A673 (cell line): ENCODE data around the gene TTLL6. TPM values are rescaled to one million over a fixed set of nuclear protein-coding genes. Genes with fewer than 3 reads are reported as not detected.
A peak's percentile ranks its signal among the peaks of the same experiment; 100 is the strongest.

ENCODE experiments used
- BruUV-seq: library from RNA; stranded (reverse); fragments of 400-500 nt; replicated peaks from 2 replicates; lab custom pipeline; 2021; lab: Mats Ljungman, UMichigan
- CTCF ChIA-PET: fragments of 300-600 bp; sonication (Branson Sonifier 250); formaldehyde crosslinking; loops from one replicate; lab custom pipeline; 2022; ENCODE audit warnings: antibody characterized with exemption; lab: Charles Lee
- POLR2A ChIA-PET: fragments of 300-600 bp; sonication (Branson Sonifier 250); formaldehyde crosslinking; loops from one replicate; lab custom pipeline; 2022; ENCODE audit warnings: antibody characterized with exemption; ENCODE audit not compliant: low non-redundant PET; lab: Charles Lee
- DNase-seq: peaks from one replicate; pipeline ENCODE4 v3.0.0-alpha.2; 2015; ENCODE audit warnings: low spot score
- H3K27ac ChIP-seq: fragments of 200-600 bp; sonication (generic); 2 replicates; pipeline ENCODE4 v1.5.1; 2016; ENCODE audit warnings: mixed run types, low read depth, mild to moderate bottlenecking, mixed read lengths, antibody characterized with exemption, low read length; ENCODE audit not compliant: poor library complexity, severe bottlenecking
- H3K27me3 ChIP-seq: fragments of 200-600 bp; sonication (generic); replicated peaks from 2 replicates; pipeline ENCODE4 v1.6.1; 2017; ENCODE audit warnings: mixed run types, low read depth, mild to moderate bottlenecking, mixed read lengths, antibody characterized with exemption, low read length; ENCODE audit not compliant: insufficient read depth, poor library complexity
- H3K36me3 ChIP-seq: fragments of 200-600 bp; sonication (generic); 2 replicates; pipeline ENCODE4 v1.6.1; 2016; ENCODE audit warnings: mixed run types, mild to moderate bottlenecking, mixed read lengths, antibody characterized with exemption, low read length; ENCODE audit not compliant: insufficient read depth, poor library complexity, severe bottlenecking
- H3K4me1 ChIP-seq: fragments of 200-600 bp; sonication (generic); 2 replicates; pipeline ENCODE4 v1.6.1; 2017; ENCODE audit warnings: mixed run types, mild to moderate bottlenecking, mixed read lengths, antibody characterized with exemption, low read length; ENCODE audit not compliant: insufficient read depth, poor library complexity, severe bottlenecking
- H3K4me3 ChIP-seq: fragments of 200-600 bp; sonication (generic); 2 replicates; pipeline ENCODE4 v1.5.1; 2016; ENCODE audit warnings: low read depth, mixed run types, mild to moderate bottlenecking, mixed read lengths, low read length; ENCODE audit not compliant: poor library complexity, severe bottlenecking
- H3K9me3 ChIP-seq: fragments of 200-600 bp; sonication (generic); 2 replicates; pipeline ENCODE4 v1.6.1; 2016; ENCODE audit warnings: mixed run types, low read depth, mild to moderate bottlenecking, mixed read lengths, antibody characterized with exemption, low read length; ENCODE audit not compliant: poor library complexity, severe bottlenecking
- EZH2 ChIP-seq: fragments of 200-600 bp; sonication (generic); IDR thresholded peaks from 2 replicates; pipeline ENCODE4 v1.6.1; 2017; ENCODE audit warnings: borderline replicate concordance, low read depth, mild to moderate bottlenecking, mixed read lengths, antibody characterized with exemption, low read length; ENCODE audit not compliant: poor library complexity, severe bottlenecking
- intact Hi-C: fragments of 100-400 bp; cut with micrococcal nuclease; formaldehyde crosslinking; loops from one replicate; pipeline ENCODE4 v1.10.0; 2022; ENCODE audit not compliant: unreplicated experiment
- total RNA-seq: library from RNA; stranded (reverse); gene quantifications from 2 replicates; pipeline ENCODE4 v1.2.3, GENCODE V29; 2021
- TF ChIP-seq, protein P1 (sequence below): fragments of 300-800, 200-600 bp; sonication (generic); conservative IDR thresholded peaks from 2 replicates; pipeline ENCODE4 v1.5.1; 2017; ENCODE audit warnings: low read depth, mild to moderate bottlenecking, antibody characterized with exemption, low read length, moderate library complexity, mixed read lengths

TTLL6 gene
- total RNA-seq, 1 experiment from 2014 or later: 2.3 TPM

DNA sequence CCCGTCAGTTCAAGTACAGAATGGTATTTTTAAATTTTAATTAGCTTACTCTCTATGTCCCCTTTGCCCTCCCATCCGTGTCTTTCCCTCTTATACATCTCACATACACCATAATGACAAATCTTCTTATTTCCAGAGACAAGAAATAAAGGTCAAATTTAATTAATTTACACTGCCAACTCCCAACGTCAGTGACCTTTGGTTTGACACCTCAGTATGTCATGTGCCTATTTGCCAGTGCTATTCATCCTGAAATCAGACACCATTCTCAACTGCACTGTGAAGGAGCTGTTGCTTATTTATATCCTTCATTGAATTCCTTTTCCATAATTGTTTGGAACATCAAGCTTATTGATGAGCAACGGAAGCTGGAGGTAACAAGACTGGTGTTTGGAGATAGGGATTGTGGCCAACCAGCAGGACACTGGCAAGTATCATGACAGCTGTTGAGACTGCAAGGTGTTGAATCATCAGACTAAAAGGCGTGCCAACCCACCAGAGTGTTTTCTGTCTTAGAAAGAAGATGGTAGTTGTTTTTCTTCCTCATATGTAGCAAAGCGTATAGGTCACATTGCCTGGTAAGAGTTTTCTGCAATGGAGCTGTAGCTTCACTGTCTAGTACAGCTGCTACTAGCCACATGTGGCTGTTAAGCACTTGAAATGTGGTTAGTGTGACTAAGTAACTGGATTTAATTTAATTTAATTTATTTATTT is 26.3 kb upstream of the TTLL6 start:
- no peaks in the 10 kb centered on the region for H3K27me3 ChIP-seq
- no peak overlapping the region for H3K4me3 ChIP-seq
- H3K4me1 ChIP-seq: peaks cover 20% of the 10 kb centered on the region
- ChIA-PET CTCF (no interaction called here), POLR2A (no interaction called here)
- intact Hi-C loops: no loop called here
- no peak for DNase-seq
- no peak overlapping the region for H3K27ac ChIP-seq
- no peak for TF ChIP-seq EZH2
- TF ChIP-seq, protein P1, sequence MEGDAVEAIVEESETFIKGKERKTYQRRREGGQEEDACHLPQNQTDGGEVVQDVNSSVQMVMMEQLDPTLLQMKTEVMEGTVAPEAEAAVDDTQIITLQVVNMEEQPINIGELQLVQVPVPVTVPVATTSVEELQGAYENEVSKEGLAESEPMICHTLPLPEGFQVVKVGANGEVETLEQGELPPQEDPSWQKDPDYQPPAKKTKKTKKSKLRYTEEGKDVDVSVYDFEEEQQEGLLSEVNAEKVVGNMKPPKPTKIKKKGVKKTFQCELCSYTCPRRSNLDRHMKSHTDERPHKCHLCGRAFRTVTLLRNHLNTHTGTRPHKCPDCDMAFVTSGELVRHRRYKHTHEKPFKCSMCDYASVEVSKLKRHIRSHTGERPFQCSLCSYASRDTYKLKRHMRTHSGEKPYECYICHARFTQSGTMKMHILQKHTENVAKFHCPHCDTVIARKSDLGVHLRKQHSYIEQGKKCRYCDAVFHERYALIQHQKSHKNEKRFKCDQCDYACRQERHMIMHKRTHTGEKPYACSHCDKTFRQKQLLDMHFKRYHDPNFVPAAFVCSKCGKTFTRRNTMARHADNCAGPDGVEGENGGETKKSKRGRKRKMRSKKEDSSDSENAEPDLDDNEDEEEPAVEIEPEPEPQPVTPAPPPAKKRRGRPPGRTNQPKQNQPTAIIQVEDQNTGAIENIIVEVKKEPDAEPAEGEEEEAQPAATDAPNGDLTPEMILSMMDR: no peak
- H3K9me3 ChIP-seq: no peaks in the 10 kb centered on the region
- H3K36me3 ChIP-seq: peaks cover 38% of the 10 kb centered on the region
- TSS peak; percentile 13 for BruUV-seq

DNA sequence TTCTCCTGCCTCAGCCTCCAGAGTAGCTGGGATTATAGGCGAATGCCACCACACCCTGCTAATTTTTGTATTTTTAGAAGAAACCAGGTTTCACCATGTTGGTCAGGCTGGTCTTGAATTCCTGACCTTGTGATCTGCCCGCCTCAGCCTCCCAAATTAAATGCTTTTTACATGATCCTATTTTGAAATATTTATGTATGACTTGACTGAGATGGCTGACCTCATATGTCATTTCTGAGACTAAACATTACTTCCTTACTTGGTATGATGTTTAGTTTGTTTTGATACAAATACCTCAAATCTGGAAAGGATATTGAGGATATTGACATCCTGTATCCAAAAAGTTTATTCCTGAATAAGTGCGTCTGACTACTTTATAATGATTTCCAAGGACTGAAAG is 25.7 kb upstream of the TTLL6 start:
- no peak overlapping the region for H3K27ac ChIP-seq
- peaks cover 32% of the 10 kb centered on the region for H3K36me3 ChIP-seq
- intact Hi-C loops: no loop called here
- TF ChIP-seq, protein P1: no peak
- H3K4me1 ChIP-seq: peaks cover 20% of the 10 kb centered on the region
- H3K9me3 ChIP-seq: no peaks in the 10 kb centered on the region
- no TSS peak for BruUV-seq
- POLR2A ChIA-PET: no interaction called here
- no peak overlapping the region for H3K4me3 ChIP-seq
- H3K27me3 ChIP-seq: no peaks in the 10 kb centered on the region
- no peak for DNase-seq
- CTCF ChIA-PET: no interaction called here

DNA sequence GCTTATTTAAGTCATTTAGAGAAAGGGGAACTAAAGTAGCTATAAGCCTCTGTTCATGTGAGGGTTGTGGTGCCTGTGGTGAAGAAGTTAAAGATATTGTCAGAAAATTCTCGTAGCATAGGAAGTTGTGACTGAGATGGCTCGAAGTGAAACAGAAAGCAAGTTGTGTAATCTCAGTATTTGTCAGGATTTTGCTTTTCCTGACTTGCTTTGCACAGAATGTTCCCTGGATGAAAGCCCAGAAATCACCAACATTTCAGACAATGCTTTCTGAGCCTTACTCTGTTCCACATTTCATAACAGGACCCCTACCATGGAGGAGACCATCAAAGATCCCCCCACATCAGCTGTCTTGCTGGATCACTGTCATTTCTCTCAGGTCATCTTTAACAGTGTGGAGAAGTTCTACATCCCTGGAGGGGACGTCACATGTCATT is 24.4 kb upstream of the TTLL6 start:
- ChIA-PET CTCF (interaction anchor here (0.6 kb wide), 1 partner anchor 398 kb away, joined by 3 read pairs; no protein-coding TSS in a partner anchor), POLR2A (no interaction called here)
- DNase-seq: peak; percentile 24
- H3K27ac ChIP-seq: peak overlapping the region; percentile 56
- BruUV-seq: no TSS peak
- intact Hi-C loops: no loop called here
- peak overlapping the region; percentile 24 for H3K4me3 ChIP-seq
- no peaks in the 10 kb centered on the region for H3K9me3 ChIP-seq
- peaks cover 20% of the 10 kb centered on the region for H3K4me1 ChIP-seq
- H3K27me3 ChIP-seq: no peaks in the 10 kb centered on the region
- TF ChIP-seq, protein P1: no peak
- TF ChIP-seq EZH2: no peak
- H3K36me3 ChIP-seq: peaks cover 25% of the 10 kb centered on the region
